SK-N-SH treated with all-trans-retinoic acid at 6 μM for 48 hours (cell line): Measurements from ENCODE around the gene CARM1.

ENCODE experiments used
- ZFP3 ChIP-seq: fragments of 250-450 bp; sonication (Bioruptor Pico); IDR thresholded peaks from 2 replicates; pipeline ENCODE4 v1.5.0; 2020; ENCODE audit warnings: mild to moderate bottlenecking, moderate library complexity
- ZFP30 ChIP-seq: fragments of 450-650 bp; formaldehyde crosslinking; IDR thresholded peaks from 2 replicates; pipeline ENCODE4 v1.5.0; 2022; ENCODE audit warnings: mild to moderate bottlenecking, moderate library complexity
- TF ChIP-seq, protein P1 (sequence below): fragments of 250-450 bp; sonication (Bioruptor Pico); IDR thresholded peaks from 2 replicates; pipeline ENCODE4 v1.8.0; 2020; ENCODE audit warnings: mild to moderate bottlenecking, moderate library complexity, borderline replicate concordance
- TF ChIP-seq, protein P2 (sequence below): fragments of 250-450 bp; sonication (Bioruptor Pico); IDR thresholded peaks from 2 replicates; pipeline ENCODE4 v1.5.1; 2020; ENCODE audit warnings: low read depth, mild to moderate bottlenecking, moderate library complexity

DNA sequence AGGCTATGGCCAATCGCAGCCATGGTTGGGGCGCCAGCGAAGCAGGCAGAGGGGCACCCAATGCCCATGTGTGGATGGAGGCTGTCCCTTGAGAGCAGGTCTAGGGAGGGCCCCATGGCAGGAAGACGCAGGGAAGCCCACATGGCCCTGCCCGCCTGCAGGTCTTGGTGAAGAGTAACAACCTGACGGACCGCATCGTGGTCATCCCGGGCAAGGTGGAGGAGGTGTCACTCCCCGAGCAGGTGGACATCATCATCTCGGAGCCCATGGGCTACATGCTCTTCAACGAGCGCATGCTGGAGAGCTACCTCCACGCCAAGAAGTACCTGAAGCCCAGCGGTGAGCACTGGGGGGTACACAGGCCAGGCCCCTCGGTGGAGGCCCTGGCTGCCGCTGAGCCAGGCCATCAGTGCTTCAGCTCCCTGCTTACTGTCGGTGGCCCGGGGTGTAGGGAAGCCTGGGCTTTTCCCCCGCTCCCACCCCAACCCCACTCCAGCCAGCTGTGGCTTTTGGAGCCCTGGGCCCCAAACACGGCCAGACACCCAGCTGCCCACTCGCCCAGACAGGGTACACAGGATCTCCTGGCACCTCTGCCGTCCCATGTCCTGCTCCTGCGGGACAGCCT, 42.5 kb downstream of the CARM1 start:
- TF ChIP-seq, protein P1, sequence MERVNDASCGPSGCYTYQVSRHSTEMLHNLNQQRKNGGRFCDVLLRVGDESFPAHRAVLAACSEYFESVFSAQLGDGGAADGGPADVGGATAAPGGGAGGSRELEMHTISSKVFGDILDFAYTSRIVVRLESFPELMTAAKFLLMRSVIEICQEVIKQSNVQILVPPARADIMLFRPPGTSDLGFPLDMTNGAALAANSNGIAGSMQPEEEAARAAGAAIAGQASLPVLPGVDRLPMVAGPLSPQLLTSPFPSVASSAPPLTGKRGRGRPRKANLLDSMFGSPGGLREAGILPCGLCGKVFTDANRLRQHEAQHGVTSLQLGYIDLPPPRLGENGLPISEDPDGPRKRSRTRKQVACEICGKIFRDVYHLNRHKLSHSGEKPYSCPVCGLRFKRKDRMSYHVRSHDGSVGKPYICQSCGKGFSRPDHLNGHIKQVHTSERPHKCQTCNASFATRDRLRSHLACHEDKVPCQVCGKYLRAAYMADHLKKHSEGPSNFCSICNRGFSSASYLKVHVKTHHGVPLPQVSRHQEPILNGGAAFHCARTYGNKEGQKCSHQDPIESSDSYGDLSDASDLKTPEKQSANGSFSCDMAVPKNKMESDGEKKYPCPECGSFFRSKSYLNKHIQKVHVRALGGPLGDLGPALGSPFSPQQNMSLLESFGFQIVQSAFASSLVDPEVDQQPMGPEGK (CRISPR knock-in tag) = no peak
- no peak for TF ChIP-seq ZFP30 (CRISPR knock-in tag)
- TF ChIP-seq, protein P2, sequence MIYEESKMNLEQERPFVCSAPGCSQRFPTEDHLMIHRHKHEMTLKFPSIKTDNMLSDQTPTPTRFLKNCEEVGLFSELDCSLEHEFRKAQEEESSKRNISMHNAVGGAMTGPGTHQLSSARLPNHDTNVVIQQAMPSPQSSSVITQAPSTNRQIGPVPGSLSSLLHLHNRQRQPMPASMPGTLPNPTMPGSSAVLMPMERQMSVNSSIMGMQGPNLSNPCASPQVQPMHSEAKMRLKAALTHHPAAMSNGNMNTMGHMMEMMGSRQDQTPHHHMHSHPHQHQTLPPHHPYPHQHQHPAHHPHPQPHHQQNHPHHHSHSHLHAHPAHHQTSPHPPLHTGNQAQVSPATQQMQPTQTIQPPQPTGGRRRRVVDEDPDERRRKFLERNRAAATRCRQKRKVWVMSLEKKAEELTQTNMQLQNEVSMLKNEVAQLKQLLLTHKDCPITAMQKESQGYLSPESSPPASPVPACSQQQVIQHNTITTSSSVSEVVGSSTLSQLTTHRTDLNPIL (CRISPR knock-in tag) = no peak
- TF ChIP-seq ZFP3 (CRISPR knock-in tag) = no peak
